COLO668 (cell line): ENCODE data around the gene IQSEC2.

ENCODE experiments used
- DNase-seq: peaks from one replicate; lab custom pipeline; 2025; ENCODE audit not compliant: unreplicated experiment; lab: John Stamatoyannopoulos, UW

Gene IQSEC2

GRCh38 chrX:53268173-53268572 lies 13.2 kb downstream of the IQSEC2 start:
- DNase-seq: no peak

DNA sequence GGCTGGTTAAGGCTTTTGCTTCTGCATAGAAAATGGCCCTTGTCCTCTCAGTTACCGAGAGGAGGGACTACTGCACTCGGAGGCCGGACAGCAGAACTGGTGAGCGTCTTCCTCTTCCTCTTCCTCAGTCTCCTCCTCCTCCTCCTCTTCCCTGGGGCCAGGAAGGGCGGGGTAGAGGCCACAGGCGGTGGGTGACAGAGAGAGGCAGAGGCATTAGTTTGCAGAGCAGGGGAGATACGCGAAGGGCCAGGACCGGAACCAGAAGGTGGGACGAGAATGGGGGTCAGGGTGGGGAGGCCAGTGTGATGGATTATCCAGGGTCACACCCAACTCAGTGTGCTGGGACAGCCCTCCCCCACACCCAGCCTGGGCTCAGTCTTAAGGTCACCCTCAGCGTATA lies 14.5 kb downstream of the IQSEC2 start:
- no peak for DNase-seq

DNA sequence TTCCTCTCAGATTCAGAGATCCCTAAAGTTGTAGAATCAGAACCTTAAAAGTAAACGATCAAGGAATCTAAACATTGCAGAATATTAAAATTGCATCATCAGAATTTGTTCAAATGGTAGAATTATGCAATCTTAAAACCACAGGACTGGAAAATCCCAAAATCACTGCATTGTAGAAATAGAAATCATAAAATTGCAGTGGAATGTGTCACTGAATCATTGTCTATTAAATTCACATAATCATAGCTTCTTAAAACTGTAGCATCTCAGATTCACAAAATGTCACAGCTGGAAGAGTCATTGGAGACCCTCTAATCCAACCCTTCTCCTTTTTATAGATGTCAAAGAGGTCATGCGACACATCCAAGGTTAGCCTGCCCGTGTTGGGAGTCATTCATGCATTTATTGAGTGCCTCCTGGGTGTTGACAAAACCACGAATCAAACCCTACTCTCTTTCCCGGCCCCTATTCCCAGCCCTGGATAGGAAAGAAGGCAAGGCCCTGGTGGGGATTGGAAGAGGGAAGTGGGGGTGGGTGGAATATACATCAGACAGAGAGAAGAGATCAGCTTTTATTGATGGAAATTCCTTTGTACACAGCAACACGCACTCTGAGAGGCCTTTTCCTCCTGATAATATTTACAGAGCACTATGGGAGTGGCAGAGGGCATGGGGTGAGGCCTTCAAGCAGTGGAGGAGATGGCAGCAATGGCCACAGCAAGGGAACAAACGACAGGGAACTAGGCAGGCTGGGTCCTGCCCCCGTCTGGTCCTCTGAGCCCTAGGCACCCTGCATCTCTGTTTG lies 15.4 kb downstream of the IQSEC2 start:
- DNase-seq: no peak

DNA sequence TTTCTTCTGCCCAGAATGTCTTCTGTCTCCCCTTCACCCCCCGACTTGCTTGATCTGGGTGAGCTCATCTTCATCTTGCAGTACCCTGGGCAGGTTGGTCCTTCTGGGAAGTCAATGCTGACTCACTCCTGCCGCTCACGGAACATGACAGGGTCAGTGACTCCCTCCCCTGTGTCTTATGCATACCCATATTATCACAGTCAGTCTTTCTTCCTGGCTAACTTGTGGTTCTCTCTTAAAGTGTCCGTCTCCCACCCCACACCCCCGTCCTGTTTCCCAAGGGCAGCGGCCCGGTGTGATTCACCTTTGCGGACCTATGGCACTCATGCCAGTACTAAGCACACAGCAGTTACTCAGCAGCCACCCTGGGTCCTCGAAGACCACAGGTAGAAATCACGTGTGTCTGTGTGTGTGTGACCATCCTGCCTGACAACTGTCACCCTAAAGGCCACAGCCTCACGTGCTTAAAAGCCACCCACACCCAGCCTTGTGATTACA lies 17.7 kb downstream of the IQSEC2 start:
- no peak for DNase-seq

DNA sequence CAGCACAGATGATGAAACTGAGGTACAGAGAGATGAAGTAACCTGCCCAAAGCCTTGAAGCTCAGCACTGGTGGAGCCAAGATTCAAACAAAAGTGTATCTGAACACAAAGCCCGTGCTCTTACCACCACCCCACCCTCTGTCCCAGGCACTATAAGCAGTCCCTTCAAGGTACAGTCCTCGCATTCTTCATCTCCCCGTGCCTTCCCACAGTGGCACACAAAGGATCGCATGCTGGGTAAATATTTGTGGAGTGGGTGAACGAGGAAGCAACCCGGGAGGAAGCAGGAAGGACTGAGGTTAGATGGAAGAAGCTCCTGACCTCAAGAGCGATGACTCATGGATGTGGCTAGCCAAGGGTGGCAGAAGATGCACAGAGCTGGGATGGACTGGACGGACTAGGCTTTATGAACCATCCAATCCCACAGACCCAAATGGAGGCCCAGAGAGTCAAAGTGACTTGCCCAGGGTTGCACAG lies 18.4 kb downstream of the IQSEC2 start:
- peak; percentile 2 for DNase-seq

DNA sequence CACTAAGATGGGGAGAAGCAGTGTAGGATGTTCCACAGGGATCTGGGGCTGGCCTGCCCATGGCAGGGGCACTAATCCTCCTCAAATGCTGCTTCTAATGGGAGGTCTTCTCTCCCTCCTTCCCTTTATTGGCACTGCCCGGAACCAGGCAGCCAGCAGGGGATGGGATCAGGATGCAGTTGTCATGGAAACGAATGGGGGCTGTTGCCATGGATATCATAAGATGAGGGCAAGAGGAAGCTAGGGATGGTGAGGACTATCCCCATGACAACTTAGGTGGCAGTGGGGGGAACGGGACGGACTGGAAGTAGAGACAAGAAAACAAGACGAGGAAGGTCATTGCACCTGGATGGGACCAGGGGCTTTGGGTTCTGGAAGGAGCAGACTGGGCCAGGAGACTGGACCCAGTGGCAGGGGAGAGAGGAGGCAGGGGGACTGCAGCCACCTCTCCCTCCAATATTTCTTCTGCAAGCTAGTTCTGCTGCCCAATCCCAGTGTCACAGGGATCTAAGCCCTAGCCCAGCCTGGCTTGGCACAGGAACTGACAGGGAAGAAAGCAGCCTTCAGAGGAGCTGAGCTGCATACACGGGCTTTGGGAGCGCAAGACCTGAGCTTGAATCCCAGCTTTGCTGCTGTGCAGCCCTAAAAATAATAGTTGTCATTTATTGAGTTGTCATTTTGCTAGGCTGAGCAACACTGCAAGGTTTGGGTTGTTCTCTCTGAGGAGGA lies 19.0 kb downstream of the IQSEC2 start:
- no peak for DNase-seq

GRCh38 chrX:53261355-53261972 lies 19.9 kb downstream of the IQSEC2 start:
- DNase-seq: no peak

DNA sequence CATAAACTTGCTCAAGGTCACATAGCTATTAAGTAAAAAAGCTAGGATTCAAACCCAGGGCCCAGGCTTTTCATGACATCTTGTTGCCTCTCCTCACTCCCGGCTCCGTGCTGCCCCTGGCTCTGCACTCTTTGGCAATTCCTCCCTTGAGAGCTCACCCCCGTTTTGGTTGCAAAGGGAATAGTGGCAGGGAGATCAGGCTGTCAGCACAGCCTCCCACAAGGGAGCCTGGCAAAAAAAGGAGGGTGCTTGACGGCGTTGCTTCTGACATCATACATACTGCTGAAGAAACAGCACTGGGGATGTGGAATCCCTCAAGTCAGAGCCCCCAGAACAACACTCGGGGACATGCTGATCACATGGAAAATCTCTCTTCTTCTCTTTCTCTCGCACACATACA lies 20.5 kb downstream of the IQSEC2 start:
- DNase-seq: no peak

- no peak for DNase-seq
Measured at GRCh38 chrX:53257670-53258423, 23.5 kb downstream of the IQSEC2 start.

DNA sequence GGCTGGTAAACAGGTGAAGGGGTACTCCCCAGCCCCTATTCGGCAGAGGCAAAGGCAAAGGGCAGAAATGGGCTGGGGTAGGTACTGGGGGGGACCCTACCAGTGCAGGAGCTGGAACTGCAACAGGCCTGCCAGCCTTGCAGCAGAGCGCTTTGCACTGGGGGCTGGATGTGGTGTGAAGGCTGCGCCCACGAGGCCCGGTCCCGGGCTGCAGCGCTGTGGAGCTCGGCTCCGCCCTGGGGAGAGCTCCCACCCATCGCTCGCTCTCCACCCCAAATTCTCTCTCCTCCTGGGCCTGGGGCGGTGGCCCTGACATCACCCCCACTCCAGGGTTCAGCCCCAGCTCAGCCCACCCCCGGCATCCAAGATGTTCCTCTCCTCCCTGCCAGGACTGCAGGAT lies 24.2 kb downstream of the IQSEC2 start:
- DNase-seq: no peak

GRCh38 chrX:53256446-53257041 lies 24.8 kb downstream of the IQSEC2 start:
- no peak for DNase-seq

DNA sequence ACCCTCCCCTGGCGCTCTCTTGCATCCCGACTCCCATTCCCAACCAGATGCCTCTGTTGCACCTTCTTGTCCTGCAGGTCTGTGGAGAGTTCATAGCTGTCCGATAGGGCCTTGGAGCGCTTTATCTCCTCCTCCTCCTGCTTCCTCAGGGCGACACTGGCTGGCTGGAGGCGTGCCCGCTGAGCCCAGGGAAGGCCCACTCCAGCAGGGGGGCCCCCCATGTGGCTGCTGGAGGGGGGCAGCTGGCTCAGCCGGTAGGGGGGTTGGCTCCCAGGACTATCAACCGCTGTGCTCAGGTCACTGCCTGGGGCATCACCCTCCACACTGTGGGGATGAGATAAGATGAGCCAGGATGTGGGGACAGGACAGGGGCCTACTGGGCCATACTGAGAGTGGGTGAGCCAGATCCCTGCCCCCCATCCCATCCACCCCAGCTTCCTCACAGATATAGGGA lies 25.6 kb downstream of the IQSEC2 start:
- DNase-seq: no peak

- DNase-seq: no peak
Measured at GRCh38 chrX:53254570-53255461, 26.6 kb downstream of the IQSEC2 start.

- no peak for DNase-seq
Measured at GRCh38 chrX:53253293-53254020, 27.9 kb downstream of the IQSEC2 start.

DNA sequence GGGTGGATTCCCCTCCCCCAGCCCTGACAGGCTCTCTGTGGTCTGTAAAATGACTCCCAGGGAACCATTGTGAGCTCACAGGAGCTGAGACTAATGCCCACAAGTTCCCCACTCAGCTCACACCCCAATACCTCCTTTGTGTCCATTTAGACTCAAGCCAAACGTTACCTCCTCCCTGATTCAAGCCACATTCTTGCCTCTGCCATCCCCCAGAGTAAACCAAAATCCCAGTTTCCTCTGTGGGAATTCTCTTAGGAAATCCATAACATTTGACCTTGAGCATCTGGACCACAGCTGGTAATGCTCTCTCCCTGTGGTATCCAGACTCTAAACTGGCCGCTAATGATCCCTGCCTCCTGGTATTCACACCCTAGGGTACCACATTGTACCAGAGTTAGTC lies 30.1 kb downstream of the IQSEC2 start:
- DNase-seq: no peak

DNA sequence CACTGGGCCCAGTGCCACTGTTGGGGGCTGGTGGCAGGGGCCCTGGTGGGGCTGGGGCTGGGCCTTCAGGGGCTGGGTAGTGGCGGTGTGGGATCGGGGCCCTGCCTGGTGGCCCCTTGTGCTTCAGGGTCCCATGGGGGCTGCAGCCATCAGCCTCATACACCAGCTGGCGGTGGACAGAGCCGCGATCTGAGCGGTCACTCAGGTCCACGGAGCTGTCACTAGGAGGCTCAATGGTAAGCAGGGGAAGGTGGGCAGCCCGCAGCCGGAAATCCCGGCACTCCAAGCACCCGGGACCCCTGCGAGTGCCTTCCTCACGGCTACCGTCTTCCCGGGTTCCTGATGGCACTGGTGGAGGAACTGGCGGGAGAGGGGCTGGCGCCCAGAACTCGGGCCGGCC lies 30.8 kb downstream of the IQSEC2 start:
- DNase-seq: no peak

- DNase-seq: no peak
Measured at GRCh38 chrX:53249408-53250042, 31.9 kb downstream of the IQSEC2 start.

DNA sequence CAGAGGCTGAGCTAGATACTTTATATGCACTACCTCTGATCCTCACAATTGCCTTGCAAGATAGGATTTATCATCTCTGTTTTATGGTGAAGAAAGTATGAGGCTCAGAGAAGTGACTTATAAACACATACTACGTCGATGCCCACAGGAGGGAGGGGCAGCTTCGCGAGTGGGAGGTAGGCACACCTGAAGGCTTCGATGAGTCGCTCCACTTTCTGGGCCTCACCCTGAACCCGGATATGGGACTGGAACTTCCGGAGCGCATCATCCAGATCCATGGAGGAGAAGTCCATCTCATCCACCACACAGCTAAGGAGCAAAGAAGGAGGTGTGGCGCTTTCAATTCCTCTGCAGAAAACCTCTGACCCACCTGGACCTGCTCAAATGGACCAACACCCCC lies 33.5 kb downstream of the IQSEC2 start:
- no peak for DNase-seq
